ENCODE measurements around the gene CACNA1C. TPM values are rescaled to one million over a fixed set of nuclear protein-coding genes. Genes with fewer than 3 reads are reported as not detected.

The CACNA1C gene
- total and polyA plus RNA-seq, 10 of the 15 experiments (the other 5 are each of a cell fraction or from before 2014, with no cell fraction given), result under 0.01 to 0.15 (median 0.09) TPM; not detected in 5

DNA sequence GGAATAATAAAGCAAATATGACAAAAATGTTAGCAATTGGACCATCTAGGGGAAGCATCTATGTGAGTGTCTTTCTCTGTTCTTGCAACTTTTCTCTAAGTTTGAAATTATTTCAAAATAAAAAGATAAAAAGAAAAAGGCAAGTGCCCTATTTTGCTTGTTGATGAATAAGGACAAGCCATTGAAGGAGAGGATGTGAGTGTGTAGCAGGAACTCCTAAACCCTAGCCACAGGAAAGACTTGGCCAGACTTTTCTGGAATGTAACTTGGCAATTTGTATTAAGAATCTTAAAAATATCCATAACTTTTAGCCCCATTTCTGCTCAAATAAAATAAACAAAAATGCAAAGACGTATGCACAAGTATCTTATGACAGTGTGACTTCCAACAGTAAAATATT is 279.4 kb downstream of the CACNA1C start:
- no peaks in the 10 kb centered on the region for H3K36me3 ChIP-seq (ENCODE audit: control insufficient read depth in 2 of 2, insufficient read depth in 2 of 2, low read length in 1 of 2)
- in situ Hi-C loops (cut with MboI) (no loop called here), intact Hi-C loops (cut with micrococcal nuclease; ENCODE audit: unreplicated experiment) (no loop called here)
- H3K9me3 ChIP-seq (replicated peaks; ENCODE audit: control insufficient read depth, insufficient read depth, low read length), result no peaks in the 10 kb centered on the region; the same call in 2 of the 3 replicates
- ChIA-PET POLR2A (no interaction called here), RAD21 (ENCODE audit: unreplicated experiment) (no interaction called here), SMC1A (ENCODE audit: uncharacterized antibody, unreplicated experiment) (no interaction called here), CTCF (no interaction called here)
- no peaks in the 10 kb centered on the region for H3K79me2 ChIP-seq (ENCODE audit: control insufficient read depth, insufficient read depth, low read length)
- no peak for FAIRE-seq
- H3K9ac ChIP-seq (ENCODE audit: control insufficient read depth, insufficient read depth, low read length), result no peak overlapping the region
- no peak overlapping the region for H2AFZ ChIP-seq (ENCODE audit: control insufficient read depth, low read depth, low read length)
- BruUV-seq (replicated peaks), result no TSS peak
- peaks cover 18% of the 10 kb centered on the region for H3K4me1 ChIP-seq (ENCODE audit: control insufficient read depth, insufficient read depth, low read length)
- DNase-seq (ENCODE audit: low read depth, low spot score), result no peak
- WGBS (ENCODE audit: insufficient coverage, insufficient replicate concordance, low lambda C conversion rate, missing lambda C conversion rate), result 18% methylated on average over 1 of the region's 1 CpG
- H3K4me2 ChIP-seq (ENCODE audit: control insufficient read depth, insufficient read depth), result no peak overlapping the region
- no peaks in the 10 kb centered on the region for H4K20me1 ChIP-seq (ENCODE audit: control insufficient read depth, insufficient read depth)
- no peak for ATAC-seq
- H3K4me3 ChIP-seq, result no peak overlapping the region
- TF ChIP-seq STAT3 (IDR thresholded peaks at IDR 0.05; ENCODE audit: low read depth, low read length) (no peak), POLR2AphosphoS5 (IDR thresholded peaks at IDR 0.05; ENCODE audit: low read length) (no peak), WRNIP1 (IDR thresholded peaks at IDR 0.05; ENCODE audit: borderline replicate concordance, low read depth, low read length) (no peak), HDAC2 (IDR thresholded peaks at IDR 0.05) (no peak), E4F1 (IDR thresholded peaks at IDR 0.05; ENCODE audit: borderline replicate concordance, partially characterized antibody) (no peak), ZNF207 (IDR thresholded peaks at IDR 0.05; ENCODE audit: borderline replicate concordance) (no peak), SUZ12 (IDR thresholded peaks at IDR 0.05; ENCODE audit: unreplicated experiment) (no peak), BCLAF1 (IDR thresholded peaks at IDR 0.05) (no peak)
- no peak overlapping the region for H3K27ac ChIP-seq (ENCODE audit: control insufficient read depth, insufficient read depth)
- H3K27me3 ChIP-seq (replicated peaks in 1 of 2; ENCODE audit: control insufficient read depth in 2 of 2, insufficient read depth in 2 of 2, low read length in 1 of 2), result no peaks in the 10 kb centered on the region

Measured in GM12878 (cell line).